Upper lobe of left lung (tissue), 4 donors: ENCODE data around the gene C2orf49.

Experiments
- POLR2A ChIP-seq, 4 donors: fragments of 450-650 bp; IDR thresholded peaks; one replicate each; pipeline ENCODE4 v1.5.1; 2016 to 2017; ENCODE audit warnings: antibody characterized with exemption in 4 of 4, mild to moderate bottlenecking in 2 of 4
- POLR2AphosphoS5 ChIP-seq, 2 donors: sonication (generic); formaldehyde crosslinking; IDR thresholded peaks; one replicate each; pipeline ENCODE4 v1.5.1; 2017; ENCODE audit warnings: antibody characterized with exemption in 2 of 2
- TF ChIP-seq, protein P1 (sequence below), 6 experiments: fragments of 450-650 bp in 4 of 6; fragments of 200-600 bp in 2 of 6; sonication (generic) in 2 of 6; IDR thresholded peaks; one replicate each; pipeline ENCODE4 v1.5.1; 2016 to 2019; ENCODE audit warnings: antibody characterized with exemption in 6 of 6

DNA sequence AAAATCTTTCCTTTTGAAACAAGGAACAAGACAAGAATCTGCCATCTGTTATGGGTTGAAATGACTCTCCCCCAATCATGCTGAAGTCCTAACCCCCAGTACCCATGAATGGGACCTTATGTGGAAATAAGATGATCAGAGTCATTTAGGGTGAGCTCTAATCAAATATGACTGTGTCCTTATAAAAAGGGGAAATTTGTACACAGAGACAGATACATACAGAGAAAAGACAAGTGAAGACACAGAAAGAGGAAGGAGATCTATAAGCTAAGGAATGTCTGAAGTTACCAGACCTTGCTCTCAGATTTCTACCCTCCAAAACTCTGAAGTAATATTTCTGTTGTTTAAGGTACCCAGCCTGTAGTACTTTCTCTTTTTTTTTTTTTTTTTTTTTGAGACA lies 23.5 kb upstream of the C2orf49 start:
- TF ChIP-seq, protein P1, sequence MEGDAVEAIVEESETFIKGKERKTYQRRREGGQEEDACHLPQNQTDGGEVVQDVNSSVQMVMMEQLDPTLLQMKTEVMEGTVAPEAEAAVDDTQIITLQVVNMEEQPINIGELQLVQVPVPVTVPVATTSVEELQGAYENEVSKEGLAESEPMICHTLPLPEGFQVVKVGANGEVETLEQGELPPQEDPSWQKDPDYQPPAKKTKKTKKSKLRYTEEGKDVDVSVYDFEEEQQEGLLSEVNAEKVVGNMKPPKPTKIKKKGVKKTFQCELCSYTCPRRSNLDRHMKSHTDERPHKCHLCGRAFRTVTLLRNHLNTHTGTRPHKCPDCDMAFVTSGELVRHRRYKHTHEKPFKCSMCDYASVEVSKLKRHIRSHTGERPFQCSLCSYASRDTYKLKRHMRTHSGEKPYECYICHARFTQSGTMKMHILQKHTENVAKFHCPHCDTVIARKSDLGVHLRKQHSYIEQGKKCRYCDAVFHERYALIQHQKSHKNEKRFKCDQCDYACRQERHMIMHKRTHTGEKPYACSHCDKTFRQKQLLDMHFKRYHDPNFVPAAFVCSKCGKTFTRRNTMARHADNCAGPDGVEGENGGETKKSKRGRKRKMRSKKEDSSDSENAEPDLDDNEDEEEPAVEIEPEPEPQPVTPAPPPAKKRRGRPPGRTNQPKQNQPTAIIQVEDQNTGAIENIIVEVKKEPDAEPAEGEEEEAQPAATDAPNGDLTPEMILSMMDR (IDR thresholded peaks at IDR 0.05): no peak
- TF ChIP-seq POLR2AphosphoS5 (IDR thresholded peaks at IDR 0.05) (no peak), POLR2A (IDR thresholded peaks at IDR 0.05) (no peak)
